Epidermal melanocyte (primary cell): ENCODE measurements around the gene SLC17A9.
"Not testable (repeated sequence)": the region's sequence is repeated elsewhere in the genome, so short reads cannot be mapped to it uniquely, and the experiment has no call there.

Experiments
- DNase-seq: peaks from one replicate; pipeline ENCODE4 v3.0.0; 2011; ENCODE audit warnings: low spot score; ENCODE audit not compliant: insufficient read length

Gene SLC17A9

GRCh38 chr20:62920039-62920645, 32.4 kb upstream of the SLC17A9 start:
- no peak for DNase-seq

- DNase-seq = peak; percentile 48
Measured at GRCh38 chr20:62921119-62921687, 31.3 kb upstream of the SLC17A9 start.

- no peak for DNase-seq
Measured at GRCh38 chr20:62922451-62922921, 30.0 kb upstream of the SLC17A9 start.

DNA sequence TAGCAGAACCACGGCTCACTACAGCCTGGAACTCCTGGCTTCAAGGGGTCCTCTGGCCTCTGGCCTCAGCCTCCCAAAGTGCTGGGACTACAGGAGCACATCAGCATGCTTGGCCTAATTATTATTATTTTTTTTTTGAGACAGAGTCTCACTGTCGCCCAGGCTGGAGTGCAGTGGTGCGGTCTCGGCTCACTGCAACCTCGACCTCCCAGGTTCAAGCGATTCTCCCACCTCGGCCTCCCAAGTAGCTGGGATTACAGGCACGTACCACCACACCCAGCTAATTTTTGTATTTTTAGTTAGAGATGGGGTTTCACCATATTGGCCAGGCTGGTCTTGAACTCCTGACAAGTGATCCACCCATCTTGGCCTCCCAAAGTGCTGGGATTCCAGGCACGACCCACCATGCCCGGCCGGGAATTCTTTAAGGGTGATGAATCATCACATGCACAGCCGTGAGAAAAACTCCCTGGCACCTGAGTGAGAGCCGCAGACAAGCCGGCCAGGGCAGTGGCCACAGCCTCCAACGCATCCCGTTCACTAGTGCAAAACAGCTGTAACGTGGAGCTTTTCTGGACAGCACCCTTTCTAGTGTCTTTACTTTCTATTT, 29.3 kb upstream of the SLC17A9 start:
- DNase-seq = not testable (repeated sequence)

- no peak for DNase-seq
Measured at GRCh38 chr20:62923669-62924441, 28.7 kb upstream of the SLC17A9 start.

- DNase-seq = no peak
Measured at GRCh38 chr20:62924442-62925075, 27.9 kb upstream of the SLC17A9 start.

DNA sequence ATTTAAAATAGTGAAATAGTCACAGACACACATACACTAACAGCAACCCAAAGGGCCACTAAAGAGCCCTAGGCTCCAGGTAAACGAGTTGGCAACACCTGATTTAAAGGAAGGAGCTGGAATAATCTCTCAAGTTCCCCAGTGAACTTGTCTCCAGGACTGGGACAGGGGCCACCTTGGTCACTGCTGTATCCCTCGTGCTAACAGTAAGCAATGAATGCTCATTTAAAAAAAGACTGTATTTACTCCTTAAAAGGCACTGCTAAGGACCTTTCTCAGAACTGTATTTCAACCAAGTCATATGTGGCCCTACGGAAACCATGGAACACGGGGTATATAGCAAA, 27.5 kb upstream of the SLC17A9 start:
- no peak for DNase-seq

DNA sequence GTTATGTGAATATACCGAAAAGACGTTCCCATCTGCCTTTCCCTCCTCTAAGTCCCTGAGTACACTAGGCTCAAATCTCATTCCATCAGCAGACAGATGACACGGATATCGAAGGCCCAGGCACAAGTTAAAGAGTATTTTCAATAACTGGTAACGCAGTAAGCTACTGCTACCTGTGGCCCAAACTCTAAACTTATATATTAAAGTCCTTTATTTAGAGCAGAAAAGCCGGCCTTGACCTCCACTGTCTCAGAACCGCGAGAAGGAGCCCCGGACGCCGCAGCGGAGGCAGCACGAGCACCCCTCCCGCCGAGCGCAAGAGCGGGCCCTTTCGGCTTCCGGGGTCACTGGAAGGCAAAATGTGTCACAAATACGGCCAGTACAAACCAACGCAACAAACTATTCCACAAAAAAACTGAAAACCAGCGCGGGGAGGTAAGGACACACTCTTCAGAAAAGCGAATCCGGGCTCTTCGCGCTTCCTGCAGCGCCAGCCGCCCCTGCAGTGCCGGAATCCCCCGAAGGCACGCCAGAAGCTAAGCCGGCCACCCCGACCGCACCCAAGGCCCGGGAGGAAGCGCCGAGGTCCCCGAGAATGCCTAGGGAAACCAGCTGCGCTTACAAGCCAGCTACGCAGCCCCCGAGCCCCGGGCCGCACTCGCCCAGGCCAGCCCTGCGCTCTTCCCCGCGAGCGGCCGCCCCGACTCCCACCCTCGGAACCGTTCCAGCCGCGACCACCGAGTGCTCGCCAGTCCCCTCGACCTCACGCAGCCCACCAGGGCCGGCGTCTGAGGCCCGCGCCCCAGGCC, 26.9 kb upstream of the SLC17A9 start:
- DNase-seq = no peak

DNA sequence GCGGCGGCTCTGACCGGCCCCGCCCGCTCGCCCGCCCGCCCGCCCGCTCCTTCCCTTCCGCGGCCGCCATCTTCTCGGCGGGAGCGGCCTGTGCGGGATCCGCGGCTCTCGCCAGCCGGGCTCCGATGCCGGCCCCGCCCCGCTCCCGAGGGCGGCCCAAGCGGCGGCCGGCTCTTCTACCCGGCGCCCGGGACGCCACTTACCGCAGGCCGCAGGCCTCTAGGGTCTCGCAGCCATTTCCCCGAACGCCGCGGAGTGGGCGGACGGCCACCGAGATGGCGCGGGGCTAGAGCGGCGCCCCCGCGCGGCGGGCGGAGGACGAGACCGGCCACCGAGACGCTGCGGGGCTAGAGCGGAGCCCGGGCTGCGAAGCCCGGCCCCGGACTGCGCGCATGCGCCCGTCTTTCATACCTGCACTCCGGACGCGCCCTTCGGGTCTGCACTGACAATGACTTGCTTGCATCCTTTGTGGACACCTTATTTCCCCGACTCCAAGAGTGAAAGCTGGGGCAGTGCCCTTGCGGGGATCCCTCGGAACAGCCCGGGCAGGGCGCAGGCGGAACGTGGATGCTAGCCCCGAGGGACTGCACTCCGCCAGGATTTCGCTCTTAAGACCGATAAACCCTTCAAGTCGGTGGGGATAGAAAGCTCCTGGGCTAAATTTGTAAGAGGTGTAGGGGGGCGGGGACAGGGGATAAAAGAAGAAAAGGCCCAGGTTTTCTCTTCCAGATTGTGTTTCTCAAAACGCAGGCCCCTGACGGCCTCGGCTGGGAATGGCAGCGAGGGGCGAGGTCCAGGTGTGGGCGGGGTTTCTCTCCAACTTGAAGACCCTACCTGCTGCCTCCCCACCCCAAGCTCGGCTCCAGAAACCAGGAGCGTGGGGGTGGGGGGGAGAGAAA, 26.0 kb upstream of the SLC17A9 start, which contains the start of gene DIDO1:
TSS of gene DIDO1 (minus strand) at position 277 of the 899 bp plus-strand sequence.
- peak; percentile 94 for DNase-seq

DNA sequence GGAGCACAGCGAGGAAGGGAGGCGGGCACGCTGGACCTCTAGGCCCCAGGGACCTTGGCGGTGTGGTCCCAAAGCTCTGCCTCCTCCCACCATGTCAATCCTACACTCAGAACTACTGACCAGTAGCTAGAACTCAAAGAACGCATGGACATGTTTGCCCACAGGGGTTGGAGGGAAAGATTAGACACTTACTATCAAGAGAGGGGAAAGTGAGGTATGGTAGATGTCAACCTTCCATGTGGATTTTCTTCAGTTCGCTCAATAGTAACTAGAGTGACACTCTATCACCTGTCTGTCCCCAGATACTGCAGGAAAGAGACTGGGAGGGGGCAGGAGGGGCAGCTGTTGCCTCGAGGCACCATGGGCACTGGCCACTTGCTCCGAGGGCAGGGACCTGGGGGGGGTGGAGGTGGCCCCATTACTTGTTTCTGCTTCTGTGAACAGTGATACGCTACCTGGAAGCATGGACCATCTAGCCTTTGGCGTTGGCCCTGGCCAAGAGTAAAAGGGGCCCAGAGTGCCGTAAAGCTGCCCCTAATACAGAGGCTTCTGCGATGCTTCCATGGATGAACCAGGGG, 25.3 kb upstream of the SLC17A9 start:
- DNase-seq = no peak

GRCh38 chr20:62928246-62928939, 24.1 kb upstream of the SLC17A9 start:
- no peak for DNase-seq

DNA sequence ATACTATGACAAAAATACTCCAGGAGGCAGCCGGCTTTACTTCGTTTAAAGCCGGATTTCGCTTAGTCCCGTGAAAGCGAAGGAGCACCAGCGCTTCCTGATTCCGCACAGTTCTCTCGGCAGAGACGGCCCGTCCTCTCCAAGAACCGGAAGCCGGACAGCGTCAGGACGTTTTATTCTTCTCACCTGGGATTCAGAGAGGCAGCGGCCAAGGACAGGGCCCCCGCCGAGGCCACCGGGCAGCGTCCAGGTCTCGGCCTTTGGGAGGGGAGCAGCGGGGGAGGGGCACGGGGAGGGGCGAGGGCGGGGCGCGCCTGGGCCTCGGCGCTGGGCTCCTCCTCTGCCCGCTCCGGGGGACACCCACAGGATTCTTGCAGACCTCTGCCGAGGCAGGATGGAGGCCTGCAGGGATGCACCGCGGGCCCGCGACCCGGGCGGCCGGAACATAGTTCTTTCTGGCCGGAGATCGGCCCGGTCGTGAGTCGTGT, 23.4 kb upstream of the SLC17A9 start:
- DNase-seq = peak; percentile 80

DNA sequence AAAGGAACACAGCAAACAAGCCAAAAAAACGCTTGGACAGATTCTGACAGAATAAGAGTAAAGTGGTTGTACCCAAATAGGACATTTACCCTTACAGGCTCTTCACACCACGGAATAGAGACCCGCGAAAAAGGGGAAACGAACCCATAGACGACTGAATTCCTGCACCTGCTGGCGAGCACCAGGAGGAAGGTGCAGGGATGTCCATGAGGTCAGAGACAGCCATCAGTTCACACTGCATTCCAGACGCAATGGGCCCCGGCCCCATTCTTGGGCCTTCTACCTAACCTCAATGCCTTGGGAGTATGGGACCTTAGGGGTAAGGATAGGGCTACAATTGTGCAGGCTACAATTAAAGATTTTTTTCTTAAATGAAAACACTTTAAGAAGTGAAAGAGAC, 21.0 kb upstream of the SLC17A9 start:
- peak; percentile 4 for DNase-seq

DNA sequence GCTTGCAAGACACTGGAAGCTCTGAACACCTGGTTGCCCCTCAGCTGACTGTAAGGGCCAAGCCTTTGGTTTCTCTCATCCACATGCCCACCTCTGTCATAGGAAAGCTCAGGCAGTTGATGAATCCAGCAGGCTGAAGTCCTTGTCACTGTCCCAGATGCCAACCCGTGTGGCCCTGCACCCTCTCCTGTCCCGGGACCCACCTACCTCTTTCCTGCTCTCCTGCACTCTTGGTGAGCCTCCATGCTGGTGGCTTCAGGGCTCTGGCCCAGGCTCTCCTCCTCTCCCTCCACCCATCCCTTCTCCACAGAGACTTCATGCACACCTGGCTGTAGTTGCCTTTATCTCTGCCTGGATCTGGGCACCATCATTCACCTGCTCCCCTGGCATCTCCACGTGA, 18.5 kb upstream of the SLC17A9 start:
- DNase-seq = no peak

DNA sequence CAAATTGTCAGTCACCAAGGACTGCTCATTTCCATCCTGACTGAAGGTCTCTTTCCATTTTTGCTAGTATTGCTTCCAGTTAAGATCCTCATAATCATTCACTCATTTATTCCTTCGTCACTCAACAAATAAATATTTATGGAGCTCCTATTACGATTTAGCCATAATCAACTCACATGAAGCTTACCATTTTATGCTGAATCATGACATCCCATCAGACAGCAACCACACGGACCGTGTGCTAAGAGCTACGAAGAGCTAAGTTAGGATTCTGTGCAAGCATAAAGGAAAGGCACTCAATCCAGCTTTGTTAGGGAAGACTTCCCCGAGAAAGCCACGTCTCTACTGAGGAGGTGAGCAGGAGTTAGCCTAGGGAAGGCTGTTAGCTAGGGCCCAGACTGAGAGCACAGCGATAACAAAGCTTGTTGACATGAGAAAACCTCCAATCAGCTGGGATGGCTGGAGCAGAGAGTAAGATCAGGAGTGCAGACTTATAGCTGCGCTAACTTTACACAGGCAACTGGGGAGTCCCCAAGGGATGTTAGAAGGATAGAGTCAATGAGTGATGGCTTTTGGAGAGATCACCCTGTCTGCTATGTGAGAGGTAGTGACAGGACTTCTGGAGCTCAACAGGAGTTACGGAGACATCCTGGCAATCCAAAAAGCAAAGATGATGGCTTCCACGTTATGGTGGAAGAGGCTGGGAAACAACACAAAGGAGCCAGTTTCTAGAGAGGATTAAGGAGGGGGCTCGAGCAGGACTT, 17.1 kb upstream of the SLC17A9 start:
- peak; percentile 2 for DNase-seq

DNA sequence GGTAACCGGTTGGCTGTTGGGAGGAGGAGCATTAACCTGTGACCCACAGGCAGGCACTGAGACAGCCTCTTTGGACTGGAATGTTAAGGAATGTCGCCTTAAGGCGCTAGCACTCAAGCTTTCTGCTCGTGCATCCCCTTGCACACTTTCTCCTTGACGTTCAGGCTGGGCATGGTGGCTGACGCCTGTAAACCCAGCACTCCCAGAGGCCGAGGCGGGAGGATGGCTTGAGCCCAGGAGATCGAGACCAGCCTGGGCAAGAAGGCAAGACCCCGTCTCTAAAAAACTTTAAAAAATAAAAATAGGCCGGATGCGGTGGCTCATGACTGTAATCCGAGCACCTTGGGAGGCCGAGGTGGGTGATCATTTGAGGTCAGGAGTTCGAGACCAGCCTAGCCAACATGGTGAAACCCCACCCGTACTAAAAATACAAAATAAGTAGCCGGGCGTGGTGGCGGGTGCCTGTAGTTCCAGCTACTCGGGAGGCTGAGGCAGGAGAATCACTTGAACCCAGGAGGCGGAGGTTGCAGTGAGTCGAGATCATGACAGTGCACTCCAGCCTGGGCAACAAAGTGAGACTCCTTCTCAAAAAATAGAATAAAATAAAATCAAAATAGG, 16.4 kb upstream of the SLC17A9 start:
- no peak for DNase-seq

- peak; percentile 89 for DNase-seq
Measured at GRCh38 chr20:62937268-62938104, 15.0 kb upstream of the SLC17A9 start.
